GM18499 (cell line): ENCODE results near the gene SEPHS1.

ENCODE experiments used
- ATAC-seq: cut with Tn5 transposase; IDR thresholded peaks from one replicate; pipeline ENCODE4 v1.9.1; 2021; ENCODE audit warnings: moderate number of reproducible peaks; ENCODE audit not compliant: insufficient read depth, unreplicated experiment

Gene SEPHS1

DNA sequence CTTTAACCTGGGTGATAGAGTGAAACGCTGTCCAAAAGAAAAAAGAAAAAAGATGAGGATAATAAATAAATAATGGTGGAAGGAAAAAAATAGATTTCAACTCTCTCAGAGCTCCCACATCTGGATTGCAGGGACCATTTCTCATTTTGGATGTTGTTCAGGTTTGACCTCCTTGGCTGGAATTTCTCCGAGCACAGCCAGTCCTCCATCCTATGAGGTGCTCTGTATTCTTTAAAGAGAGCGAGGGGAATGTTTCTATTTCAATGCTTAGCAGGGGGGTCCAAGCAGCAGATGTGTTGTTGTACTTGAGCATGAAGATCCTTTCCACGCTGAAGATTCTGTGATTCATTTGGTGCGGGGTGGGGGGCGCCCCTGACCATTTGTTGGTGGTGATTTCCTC lies 17.7 kb upstream of the SEPHS1 start:
- ATAC-seq: no peak

DNA sequence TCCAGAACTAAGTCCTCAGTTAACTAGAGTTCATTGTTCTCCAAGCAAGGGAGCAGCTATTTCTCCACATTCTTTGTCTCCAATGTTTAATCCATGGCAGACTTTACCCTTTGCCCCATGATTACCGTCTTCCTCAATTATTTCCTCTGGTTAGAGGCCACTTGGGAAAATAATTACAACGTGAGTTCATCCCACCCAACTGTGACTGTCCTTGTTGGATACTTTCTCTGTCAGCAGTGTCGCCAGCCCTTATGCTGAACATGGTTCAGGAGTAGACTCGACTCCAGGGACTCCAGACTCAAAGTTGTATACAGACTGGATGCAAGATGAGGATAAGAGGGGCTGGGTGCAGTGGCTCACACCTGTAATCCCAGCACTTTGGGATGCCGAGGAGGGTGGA lies 17.1 kb upstream of the SEPHS1 start:
- no peak for ATAC-seq

DNA sequence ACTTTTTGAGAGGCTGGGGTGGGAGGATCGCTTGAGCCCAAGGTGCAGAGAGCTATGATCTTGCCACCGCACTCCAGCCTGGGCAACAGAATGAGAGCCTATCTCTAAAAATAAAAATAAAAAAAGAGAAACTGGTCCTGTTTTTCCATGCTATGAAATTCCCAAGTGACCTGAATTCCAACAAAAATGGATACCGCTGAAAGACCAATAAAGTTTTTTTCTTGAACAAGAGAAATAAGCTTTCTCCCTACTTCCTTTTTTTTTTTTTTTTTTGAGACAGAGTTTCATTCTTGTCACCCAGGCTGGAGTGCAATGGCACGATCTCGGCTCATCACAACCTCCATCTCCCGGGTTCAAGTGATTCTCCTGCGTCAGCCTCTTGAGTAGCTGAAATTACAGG lies 12.5 kb upstream of the SEPHS1 start:
- no peak for ATAC-seq

- no peak for ATAC-seq
These were observed 8.3 kb upstream of the SEPHS1 start for GRCh38 chr10:13356392-13356791.

- ATAC-seq: no peak
These were observed 6.7 kb upstream of the SEPHS1 start for GRCh38 chr10:13354783-13355182.

DNA sequence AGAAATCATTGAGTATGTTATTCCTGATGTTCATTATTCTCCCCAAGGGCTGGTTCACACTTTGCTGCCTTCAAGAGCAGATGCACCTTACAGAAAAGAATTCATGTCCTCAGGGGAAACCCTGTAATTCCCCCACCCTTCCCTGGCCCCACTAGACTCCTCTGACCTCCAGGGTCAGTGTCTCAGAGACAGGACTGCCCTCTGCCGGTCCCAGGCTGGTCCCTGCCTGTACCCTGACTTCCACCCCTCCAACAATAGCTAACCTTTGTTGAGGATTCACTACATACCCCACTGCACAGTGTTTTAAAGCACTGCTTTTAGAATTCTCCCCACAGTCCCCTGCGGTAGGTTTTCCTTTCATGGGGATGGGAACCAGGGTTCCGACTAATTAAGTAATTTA lies 4.4 kb upstream of the SEPHS1 start:
- ATAC-seq: no peak

DNA sequence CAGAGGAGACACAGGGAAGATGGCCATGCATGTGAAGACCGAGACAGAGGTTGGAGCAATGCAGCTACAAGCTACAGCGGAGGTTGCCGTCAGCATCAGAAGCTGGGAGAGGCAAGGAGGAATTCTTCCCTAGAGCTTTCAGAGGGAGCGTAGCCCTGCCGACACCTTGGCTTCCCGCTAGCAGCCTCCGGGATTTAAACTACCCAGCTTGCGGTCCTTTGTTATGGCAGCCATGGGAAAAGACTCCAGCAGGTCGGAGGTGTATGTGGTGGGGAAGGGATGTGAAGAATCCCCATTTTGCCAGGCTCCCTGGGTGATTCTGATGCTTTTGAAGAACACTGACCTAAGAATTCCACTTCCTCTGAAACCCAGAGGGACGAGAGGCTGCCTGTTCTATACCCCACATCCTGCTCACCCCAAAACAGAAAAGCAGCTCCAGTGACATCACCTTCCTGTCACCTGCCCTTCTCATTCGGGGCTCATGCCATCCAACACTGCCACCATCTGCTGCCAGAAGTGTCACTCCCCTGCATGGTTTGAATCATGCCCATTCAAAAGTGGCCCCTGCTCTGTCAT lies 3.3 kb upstream of the SEPHS1 start:
- ATAC-seq: no peak

DNA sequence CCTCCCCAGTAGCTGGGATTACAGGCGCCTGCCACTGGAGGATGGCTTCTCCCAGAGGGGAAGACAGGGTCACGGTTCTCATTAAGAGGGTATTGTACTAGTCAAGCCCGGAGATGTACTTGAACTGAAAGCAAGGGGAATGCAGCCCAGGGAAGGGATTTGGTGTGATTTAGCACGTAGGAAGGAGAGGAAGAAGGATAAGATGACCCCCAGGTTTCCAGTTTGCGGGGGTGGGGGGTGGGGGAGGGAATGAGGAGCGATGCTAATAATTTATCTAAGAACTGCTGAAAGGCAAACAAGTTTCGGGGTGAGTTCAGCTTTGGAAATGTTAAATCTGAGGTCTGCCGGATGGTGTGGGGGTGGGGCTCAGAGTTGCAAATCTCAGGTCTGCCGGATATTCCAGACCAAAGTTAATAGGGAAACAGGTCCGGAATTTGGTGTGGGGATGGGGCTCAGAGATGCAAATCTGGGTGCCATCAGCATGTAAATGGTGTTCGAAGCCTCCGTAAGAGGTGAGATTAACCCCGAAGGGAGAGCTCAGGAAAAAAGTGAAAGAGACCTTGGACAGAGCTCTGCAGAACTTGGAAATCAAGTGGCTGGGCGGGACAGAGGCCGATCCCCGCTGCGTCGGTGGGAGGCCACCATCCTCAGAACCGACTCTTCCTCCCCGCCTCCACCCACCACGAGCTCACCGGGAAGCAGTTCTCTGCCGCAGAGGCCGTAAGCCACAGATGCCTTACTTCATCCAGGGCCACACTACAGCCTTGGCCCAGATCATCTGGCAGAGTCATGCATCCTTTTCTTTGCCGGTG lies 1.6 kb upstream of the SEPHS1 start:
- no peak for ATAC-seq

DNA sequence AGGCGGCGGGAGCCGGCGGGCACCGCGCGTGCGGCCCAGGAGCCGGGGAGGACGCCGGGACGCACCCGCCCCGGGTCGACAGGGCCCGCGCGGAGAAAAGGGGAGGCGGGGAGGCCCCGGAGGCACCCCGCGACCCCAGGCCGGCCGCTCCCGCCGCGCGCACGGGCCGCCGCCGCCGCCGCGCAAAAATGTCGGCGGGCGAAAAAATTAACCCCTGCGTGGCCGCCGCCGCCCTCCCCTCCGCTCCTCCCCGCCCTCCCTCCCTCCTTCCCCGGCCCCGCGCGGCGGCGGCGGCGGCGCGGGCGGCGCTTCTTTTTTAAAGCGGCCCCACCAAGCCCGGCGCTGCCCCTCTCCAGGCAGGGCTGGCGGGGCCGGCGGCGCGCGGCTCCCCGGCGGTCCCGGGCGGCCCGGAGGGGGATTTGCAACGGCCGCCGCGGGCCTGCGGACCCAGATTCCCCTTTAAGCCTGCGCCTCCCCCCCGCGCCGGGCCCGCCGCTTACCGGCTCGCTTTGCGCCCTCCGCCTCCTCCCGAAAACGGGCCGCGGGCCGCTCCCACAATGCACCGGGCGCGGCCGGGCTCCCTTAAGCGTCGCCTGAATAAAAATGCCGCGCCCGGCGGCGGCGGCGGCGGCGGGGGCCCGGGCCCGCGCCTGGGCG lies 465 bp downstream of the SEPHS1 start:
- no peak for ATAC-seq

DNA sequence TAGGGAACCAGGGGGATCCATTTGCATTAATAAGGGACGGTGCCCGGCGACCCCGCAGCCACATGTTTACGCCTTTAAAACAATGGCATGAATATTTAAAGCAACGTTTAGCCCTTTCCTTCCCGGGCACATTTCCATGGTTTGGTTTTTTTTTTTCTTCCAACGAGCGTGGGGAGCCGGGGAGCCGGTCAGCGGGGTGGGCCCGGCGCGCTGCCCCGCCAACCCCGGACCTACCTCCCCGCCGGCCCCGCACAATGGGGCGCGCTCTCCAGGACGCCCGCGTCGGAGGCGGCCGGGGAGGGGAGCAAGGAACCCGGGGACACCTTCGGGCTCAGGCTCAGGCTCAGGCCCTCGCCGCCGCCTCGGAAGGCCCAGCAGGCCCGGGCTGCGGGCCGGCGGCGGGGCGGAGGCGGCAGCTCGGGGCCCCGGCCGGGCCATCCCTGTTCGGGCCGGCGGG lies 1.0 kb downstream of the SEPHS1 start:
- no peak for ATAC-seq

GRCh38 chr10:13346283-13347042 lies 1.6 kb downstream of the SEPHS1 start:
- ATAC-seq: no peak

DNA sequence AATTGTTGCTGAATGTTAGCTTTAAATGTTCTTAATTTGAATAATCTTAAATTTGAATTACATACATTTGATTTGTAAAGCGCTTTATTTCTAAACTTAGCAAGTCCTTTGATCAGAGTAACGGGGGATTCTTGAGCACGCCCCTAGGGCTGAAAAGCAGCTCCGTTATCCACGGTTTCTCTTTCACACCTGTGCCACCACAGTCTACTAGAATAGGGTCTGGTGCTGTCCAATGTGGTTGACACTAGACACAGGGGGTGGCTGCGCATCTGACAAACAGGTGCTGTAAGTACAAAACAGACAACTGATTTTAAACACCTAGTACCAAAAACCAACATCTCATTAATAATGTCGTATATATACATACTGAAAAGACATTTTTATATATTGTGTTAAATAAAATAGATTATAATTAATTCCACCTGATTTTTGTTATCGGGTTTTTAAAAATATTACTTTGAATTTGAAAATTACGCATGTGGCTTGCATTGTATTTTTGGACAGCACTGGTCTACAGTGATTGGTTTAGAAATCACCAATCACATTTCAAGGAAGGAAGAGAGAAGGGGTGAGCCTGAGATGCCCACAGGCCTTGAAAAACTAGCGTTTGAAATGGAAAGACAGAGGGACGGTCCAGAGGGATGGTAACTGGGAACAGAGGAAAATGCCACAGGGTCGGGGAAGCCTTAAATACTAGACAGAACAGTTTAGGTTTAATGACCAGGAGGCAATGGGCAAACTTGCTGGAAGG lies 7.3 kb downstream of the SEPHS1 start:
- ATAC-seq: peak; percentile 66

GRCh38 chr10:13340068-13340467 lies 8.0 kb downstream of the SEPHS1 start:
- no peak for ATAC-seq

DNA sequence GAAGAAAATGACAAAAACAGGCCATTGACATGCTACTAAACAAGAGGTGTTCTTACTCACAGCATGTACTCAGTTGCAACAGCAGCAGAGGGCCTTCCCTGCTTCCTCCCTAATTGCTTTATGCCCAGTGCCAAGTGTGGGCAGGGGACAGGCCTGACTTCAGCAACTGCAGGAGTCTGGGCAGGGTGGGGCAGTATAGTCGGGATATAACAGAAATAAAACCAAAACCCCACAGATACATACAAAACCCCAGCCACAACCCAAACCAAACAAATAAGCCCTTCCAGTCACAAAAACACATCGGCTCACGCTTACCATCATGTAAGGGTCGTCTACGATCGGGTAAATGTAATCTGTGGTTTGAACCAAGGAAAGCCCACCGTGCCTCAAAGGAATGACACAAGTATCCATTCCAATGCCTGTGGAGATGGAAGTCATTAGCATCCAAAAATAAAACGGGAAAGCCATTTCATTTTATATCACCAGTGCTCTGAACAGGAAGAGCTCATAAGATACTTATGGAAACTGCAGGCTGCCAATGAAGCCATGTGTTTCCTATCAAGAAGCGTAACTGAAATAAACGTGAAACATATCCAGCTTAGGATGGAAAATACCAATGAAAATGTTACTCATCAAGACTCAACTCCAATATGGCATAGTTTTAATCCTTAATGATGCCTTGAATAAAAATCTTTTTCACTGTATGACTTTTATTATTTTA lies 9.5 kb downstream of the SEPHS1 start:
- no peak for ATAC-seq

DNA sequence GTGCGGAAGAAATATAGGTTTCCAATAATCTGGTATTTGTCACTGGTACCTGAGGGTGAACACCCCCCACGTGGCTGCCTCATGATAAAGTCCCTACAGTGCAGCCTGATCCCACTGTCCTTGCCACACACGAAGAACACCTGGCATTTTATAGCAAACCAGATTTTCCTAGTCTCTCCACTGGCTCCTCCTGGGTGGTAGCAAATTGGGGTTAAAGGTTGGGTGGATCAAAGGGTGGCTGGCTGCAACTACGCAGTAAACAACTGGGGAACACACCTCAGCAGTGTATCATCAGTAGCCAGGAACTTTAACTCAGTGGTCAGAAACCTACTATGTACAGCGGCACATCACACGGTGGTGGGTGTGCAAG lies 10.3 kb downstream of the SEPHS1 start:
- no peak for ATAC-seq

DNA sequence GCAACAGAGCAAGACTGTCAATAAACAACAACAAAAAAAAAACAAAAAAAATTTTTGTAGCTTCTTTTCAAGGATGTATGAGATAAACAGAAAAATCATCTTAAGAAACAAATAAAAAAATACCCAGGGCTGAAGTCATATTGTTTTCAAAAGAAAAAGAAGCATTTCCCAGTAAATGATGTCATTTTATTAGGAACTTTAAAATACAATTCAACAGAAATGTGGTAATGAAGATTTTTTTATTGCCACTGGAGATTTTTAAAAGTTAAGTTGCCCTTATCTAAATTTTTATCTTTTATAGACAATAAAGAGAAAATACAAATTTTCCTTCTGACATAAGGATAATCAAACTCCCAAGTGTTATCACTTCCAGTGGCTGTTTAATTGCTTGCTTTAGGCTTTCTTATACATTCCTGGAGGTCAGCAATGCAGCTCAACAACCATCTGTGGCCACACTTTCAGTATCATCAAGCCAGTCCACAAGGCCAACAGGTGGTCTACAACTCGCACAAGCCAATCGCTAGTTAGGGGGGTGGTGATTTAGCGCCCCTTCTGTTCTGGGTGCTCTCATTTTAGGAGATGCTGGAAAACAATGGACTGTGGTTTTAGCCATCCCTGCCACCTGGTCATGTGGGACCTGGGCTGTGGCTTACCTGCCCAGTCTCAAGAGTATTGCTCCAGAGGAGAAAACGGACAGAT lies 10.8 kb downstream of the SEPHS1 start:
- ATAC-seq: no peak

DNA sequence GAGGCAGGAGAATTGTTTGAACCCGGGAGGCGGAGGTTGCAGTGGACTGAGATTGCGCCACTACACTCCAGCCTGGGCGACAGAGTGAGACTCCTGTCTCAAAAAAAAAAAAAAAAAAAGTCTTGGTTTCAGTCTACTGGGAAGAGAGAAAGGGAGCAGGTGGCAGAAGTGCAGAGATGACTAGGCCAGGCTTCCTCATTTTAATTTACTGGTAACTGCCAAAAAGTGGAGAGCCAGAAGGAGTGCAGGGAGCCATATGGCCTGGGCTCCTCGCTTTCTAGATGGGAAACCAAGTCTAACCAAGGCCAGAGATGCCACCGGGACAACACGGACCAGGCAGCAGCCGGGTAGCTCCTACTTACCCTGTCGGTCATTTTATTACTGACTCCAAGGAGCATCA lies 12.2 kb downstream of the SEPHS1 start:
- no peak for ATAC-seq

- no peak for ATAC-seq
These were observed 13.5 kb downstream of the SEPHS1 start for GRCh38 chr10:13334556-13334955.

DNA sequence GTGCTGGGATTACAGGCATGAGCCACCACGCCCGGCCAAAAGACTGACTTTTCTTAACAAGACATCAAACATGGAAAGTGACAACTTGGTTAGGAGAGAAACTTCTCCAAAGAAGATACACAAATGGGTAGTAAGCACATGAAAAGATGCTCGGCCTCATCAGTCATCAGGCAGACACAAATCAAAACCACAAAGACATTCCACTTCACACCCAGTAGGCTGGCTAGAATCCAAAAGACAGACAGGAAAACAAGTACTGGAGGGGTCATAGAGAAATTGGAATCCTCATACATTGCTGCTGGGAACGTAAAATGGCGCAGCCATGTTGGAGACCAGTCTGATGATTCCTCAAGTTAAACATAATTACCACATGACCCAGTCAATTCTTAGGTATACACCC lies 16.4 kb downstream of the SEPHS1 start:
- ATAC-seq: no peak
